ENCODE measurements around the gene OR4K5. TPM values are rescaled to one million over a fixed set of nuclear protein-coding genes. Genes with fewer than 3 reads are reported as not detected.

The OR4K5 gene
- total and polyA plus RNA-seq, 12 donors: not detected

DNA sequence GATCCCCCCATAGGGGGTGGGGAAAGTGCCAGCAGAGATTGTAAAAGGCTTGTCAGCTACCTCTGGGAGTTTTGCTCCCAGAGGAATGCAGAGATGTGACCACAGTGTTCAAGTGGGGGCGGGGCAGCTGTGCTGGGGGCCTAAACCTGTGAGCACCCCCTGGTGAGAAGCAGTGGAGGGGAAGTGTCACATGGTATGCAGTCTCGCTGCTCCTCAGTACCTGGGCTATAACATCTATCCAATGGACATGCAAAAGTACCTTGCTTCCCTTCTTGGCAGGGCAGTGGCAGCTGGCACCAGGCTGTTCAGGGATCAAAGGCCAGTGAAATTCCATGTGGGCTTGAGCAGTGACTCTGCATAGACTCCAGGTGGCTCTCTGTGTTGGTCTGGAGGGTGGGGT, 25.1 kb upstream of the OR4K5 start:
- Histone ChIP-seq H3K36me3 (no peaks in the 10 kb centered on the region), H3K4me1 (no peaks in the 10 kb centered on the region), H3K27me3 (no peaks in the 10 kb centered on the region), H3K4me3 (no peak overlapping the region), H3K27ac (no peak overlapping the region), H3K9me3 (peaks cover 0 to 96% (median 42%) of the 10 kb centered on the region in 11 donors)
- WGBS, 2 donors: 26 to 42% methylated on average over 2 of the region's 2 CpGs
- TF ChIP-seq, protein P1, sequence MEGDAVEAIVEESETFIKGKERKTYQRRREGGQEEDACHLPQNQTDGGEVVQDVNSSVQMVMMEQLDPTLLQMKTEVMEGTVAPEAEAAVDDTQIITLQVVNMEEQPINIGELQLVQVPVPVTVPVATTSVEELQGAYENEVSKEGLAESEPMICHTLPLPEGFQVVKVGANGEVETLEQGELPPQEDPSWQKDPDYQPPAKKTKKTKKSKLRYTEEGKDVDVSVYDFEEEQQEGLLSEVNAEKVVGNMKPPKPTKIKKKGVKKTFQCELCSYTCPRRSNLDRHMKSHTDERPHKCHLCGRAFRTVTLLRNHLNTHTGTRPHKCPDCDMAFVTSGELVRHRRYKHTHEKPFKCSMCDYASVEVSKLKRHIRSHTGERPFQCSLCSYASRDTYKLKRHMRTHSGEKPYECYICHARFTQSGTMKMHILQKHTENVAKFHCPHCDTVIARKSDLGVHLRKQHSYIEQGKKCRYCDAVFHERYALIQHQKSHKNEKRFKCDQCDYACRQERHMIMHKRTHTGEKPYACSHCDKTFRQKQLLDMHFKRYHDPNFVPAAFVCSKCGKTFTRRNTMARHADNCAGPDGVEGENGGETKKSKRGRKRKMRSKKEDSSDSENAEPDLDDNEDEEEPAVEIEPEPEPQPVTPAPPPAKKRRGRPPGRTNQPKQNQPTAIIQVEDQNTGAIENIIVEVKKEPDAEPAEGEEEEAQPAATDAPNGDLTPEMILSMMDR (IDR thresholded peaks at IDR 0.05): no peak
- intact Hi-C loops (cut with DNase I): no loop called here
- no peak for DNase-seq
- no peak for ATAC-seq

DNA sequence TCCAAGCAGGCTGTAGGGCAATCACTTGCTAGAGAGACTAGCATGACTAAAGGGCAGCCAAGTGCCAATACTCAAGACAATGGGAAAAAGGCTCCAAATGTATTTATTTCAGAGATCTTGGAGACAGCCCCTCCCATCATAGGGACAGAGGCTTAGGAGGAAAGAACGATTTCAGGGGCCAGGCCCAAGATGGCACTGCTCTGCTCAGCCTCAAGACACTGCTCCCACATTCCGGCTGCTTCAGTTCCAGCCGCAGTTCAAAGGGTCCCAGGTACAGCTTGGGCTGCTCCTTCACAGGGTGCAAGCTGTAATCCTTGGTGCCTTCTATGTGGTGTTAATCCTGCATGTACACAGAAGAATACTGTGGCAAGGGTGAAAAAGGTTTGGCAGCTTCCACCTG, 19.4 kb upstream of the OR4K5 start:
- no peaks in the 10 kb centered on the region for H3K36me3 ChIP-seq
- no peaks in the 10 kb centered on the region for H3K27me3 ChIP-seq
- ATAC-seq (no peak), DNase-seq (no peak)
- H3K9me3 ChIP-seq: peaks cover 0 to 91% (median 13%) of the 10 kb centered on the region in 11 donors
- intact Hi-C loops (cut with DNase I): no loop called here
- no peak overlapping the region for H3K4me3 ChIP-seq
- TF ChIP-seq, protein P1 (IDR thresholded peaks at IDR 0.05): no peak
- 58 to 63% methylated on average over 3 of the region's 3 CpGs for WGBS, 2 donors
- H3K27ac ChIP-seq: no peak overlapping the region
- H3K4me1 ChIP-seq: no peaks in the 10 kb centered on the region

DNA sequence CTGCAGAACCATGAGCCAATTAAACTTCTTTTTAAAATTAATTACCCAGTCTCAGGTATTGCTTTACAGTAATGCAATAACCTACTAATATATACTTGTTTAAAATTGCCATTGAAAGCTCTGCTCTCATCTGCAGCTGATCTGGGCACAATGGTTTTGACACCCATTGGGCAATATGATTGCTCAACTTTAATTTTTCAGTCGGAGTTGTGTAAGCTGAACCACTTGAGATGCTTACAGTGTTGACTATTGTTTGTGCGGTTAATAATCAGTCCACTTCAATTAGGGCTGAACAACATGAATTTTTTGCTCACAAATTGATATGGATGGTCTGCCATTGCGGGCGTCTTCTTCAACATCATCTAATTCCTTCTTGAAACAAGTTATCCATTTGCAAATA, 18.0 kb upstream of the OR4K5 start:
- H3K27me3 ChIP-seq: no peaks in the 10 kb centered on the region
- no peak overlapping the region for H3K27ac ChIP-seq
- WGBS, 2 donors: 75% methylated on average over 4 of the region's 4 CpGs
- H3K4me3 ChIP-seq: no peak overlapping the region
- intact Hi-C loops (cut with DNase I): no loop called here
- DNase-seq: no peak
- TF ChIP-seq, protein P1 (IDR thresholded peaks at IDR 0.05): no peak
- peaks cover 0 to 77% (median 0%) of the 10 kb centered on the region in 11 donors for H3K9me3 ChIP-seq
- no peak for ATAC-seq
- H3K4me1 ChIP-seq: no peaks in the 10 kb centered on the region
- H3K36me3 ChIP-seq: no peaks in the 10 kb centered on the region

DNA sequence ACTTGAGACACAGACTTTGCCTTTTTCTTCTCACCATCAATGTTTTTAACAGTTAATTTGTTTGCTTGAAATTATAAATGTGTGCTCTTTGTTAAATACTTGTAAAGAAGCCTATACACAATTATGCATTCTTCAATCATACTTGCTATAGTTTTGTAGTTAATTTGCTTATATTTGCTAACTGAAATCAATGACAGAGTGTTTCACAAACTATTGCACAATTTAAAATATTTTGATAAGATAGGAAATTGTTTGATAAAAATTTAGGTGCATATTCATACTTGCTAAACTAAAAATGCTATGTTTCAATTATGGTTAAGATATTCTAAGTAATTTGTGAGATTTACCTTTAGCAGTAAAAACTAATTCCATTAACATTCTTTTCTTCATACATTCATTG, 13.7 kb upstream of the OR4K5 start:
- Histone ChIP-seq H3K9me3 (peaks cover 0 to 58% (median 0%) of the 10 kb centered on the region in 11 donors), H3K36me3 (no peaks in the 10 kb centered on the region), H3K27me3 (peaks cover 0 to 6% (median 0%) of the 10 kb centered on the region in 7 donors), H3K4me1 (no peaks in the 10 kb centered on the region), H3K4me3 (no peak overlapping the region), H3K27ac (no peak overlapping the region)
- no peak for ATAC-seq
- DNase-seq: no peak
- TF ChIP-seq, protein P1 (IDR thresholded peaks at IDR 0.05): no peak
- intact Hi-C loops (cut with DNase I): no loop called here

Data from heart right ventricle (tissue), 16 donors.